ENCODE results near the gene DLX6.
A peak's percentile ranks its signal among the peaks of the same experiment; 100 is the strongest.

DLX6 gene

DNA sequence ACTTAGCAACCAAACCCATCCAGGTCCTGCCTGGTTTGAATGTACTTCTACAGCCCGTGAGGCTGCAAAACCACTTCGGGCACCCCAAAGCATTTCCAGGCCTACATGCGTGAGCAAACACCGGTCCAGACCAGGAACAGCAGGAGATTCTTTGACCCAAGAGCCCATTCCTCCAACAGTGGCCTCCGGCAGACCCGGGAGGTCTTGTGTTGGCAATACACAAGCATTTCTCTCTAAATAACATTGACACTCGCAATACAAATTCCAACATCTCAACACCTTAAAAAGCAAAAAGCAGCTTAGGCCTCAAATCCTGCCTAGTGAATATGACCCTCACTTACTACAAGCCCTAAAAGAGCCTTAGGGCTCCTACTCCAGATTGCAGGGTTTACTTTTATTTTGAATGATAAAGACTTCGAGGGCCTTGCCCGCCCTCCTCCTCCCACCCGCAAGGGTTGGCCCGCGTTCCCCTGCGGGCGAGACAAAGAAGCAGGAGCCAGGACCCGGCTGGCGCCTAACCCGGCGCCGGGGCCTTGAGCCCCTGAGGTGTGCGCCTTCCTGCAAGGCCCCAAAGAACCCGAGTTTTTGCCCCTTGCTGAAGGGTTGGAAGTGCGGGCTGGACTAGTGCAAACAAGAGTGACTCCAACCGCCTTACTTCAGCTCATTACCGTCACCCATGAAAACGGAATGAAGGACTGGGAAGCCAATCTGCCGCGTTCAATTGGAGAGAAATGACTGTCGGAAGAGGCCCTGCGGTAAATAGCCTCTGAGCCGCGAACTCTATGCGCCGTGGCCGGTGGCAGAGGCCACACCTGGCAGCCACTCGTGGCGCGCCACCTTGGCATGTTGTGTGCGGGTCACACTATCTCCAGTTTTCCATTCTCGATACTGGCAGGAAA lies 3.4 kb upstream of the DLX6 start:
- Histone ChIP-seq H3K9ac (ENCODE audit: low read depth, low read length) (peak overlapping the region; percentile 6; the same call in 1 of the 2 replicates), H3K36me3 (ENCODE audit: insufficient read depth, low read length) (no peaks in the 10 kb centered on the region), H3K9me3 (ENCODE audit: control insufficient read depth, insufficient read depth, low read length) (no peaks in the 10 kb centered on the region), H3K4me1 (ENCODE audit: insufficient read depth, low read length) (peaks cover 27% of the 10 kb centered on the region)

GRCh38 chr7:97002555-97003261 lies 2.6 kb upstream of the DLX6 start:
- no peaks in the 10 kb centered on the region for H3K9me3 ChIP-seq (ENCODE audit: control insufficient read depth, insufficient read depth, low read length)
- peaks cover 30% of the 10 kb centered on the region for H3K4me1 ChIP-seq (ENCODE audit: insufficient read depth, low read length)
- H3K36me3 ChIP-seq (ENCODE audit: insufficient read depth, low read length), result no peaks in the 10 kb centered on the region
- H3K9ac ChIP-seq (ENCODE audit: low read depth, low read length), result peak overlapping the region; percentile 6; the same call in 1 of the 2 replicates

DNA sequence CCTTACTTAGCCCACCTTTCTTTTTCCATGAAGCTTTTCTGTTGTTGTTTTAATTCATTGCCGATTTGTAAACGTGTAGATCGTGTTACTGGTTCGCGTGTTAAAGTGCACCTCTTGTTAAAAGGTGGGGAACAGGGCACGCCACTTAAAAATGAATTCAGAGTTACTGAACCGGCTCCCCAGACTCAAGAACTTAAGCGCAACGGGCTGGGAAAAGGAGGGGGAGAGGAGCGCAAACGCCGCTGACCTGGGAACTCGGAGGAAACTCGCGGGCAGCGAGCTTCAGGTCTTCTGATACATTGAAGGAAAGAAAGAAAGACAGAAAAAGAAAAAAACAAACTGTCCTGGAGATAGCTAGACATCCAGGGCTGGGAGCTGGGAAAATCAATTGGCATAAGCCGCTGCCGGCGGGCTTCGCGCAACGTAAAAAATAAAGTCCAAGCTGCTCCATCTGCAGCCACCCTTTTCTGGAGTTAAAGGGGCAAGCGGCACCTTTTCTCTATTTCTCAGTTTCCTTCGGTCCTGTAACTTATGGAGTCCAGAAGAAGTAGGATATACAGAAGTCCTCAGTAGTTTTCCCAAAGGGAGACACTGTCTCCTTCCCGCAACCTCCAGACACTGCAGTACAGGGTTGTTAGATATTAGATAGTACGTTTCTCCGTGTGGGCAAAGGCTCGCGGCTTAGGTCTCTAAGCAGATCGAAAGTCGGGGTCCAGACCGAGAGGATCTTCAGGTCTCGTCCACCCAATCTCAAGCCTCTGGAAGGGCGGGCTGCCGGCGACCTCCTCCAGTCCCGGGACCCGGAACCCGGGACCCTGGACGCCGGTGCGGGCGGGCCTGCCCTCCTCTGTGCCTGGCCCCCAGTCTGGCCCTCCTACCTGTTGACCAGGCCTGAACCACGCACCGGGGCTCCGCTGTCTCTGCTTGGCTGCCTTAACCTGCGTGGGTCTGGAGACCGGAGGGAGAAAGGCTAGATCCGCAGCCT lies 1.8 kb upstream of the DLX6 start:
- H3K36me3 ChIP-seq (ENCODE audit: insufficient read depth, low read length), result no peaks in the 10 kb centered on the region
- H3K4me1 ChIP-seq (ENCODE audit: insufficient read depth, low read length), result peaks cover 29% of the 10 kb centered on the region
- no peaks in the 10 kb centered on the region for H3K9me3 ChIP-seq (ENCODE audit: control insufficient read depth, insufficient read depth, low read length)
- no peak overlapping the region for H3K9ac ChIP-seq (ENCODE audit: low read depth, low read length)

DNA sequence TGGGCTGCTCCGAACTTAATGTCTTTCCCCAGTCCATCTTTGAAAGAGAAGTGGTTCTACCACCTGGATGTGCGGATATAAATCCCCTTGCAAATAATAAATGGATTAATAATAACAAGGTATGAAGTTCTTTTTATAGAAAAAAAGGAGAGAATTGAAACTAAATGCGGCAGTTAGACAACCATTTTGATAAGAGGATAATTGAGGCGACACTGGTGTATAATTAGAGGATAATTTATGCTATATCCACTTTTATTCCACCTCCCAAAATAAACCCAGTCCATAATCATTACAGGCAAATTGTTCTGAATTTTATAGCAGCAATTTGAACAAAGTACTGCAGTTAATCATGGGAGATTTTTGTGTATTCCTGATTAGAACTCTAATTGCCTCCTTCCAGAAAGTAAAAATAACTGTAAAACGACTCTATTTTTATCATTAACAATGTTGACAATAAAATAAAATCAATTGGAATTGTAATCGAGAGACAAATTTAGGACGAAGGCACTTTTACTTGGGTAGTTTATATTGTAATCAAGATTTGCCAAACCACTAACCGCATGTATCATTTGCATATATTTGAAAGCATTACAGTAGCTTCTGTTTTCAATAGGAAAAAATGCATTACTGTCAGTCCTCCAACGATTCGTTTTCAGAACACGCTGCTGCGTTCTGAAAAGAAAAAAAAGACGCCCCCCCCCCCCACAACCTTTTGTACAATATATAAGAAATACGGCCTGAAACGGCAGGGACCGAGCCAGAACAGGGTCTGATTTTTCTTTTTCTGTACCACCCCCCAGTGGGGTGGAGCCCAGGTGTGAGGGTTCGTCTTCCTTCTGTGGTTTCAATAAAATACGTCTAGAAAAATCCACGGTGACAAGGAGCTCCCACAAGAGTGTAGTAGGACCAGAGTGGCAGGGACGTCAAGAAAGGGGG lies 838 bp upstream of the DLX6 start:
- Histone ChIP-seq H3K9me3 (ENCODE audit: control insufficient read depth, insufficient read depth, low read length) (no peaks in the 10 kb centered on the region), H3K4me1 (ENCODE audit: insufficient read depth, low read length) (peaks cover 23% of the 10 kb centered on the region), H3K36me3 (ENCODE audit: insufficient read depth, low read length) (no peaks in the 10 kb centered on the region), H3K9ac (ENCODE audit: low read depth, low read length) (peak overlapping the region; percentile 35; the same call in 1 of the 2 replicates)

GRCh38 chr7:97006055-97006815 lies 882 bp downstream of the DLX6 start:
- Histone ChIP-seq H3K9ac (ENCODE audit: low read depth, low read length) (peak overlapping the region; percentile 44; the same call in 1 of the 2 replicates), H3K4me1 (ENCODE audit: insufficient read depth, low read length) (peaks cover 17% of the 10 kb centered on the region), H3K9me3 (ENCODE audit: control insufficient read depth, insufficient read depth, low read length) (no peaks in the 10 kb centered on the region), H3K36me3 (ENCODE audit: insufficient read depth, low read length) (no peaks in the 10 kb centered on the region)

GRCh38 chr7:97006816-97007582 lies 1.6 kb downstream of the DLX6 start:
- Histone ChIP-seq H3K4me1 (ENCODE audit: insufficient read depth, low read length) (peaks cover 11% of the 10 kb centered on the region), H3K36me3 (ENCODE audit: insufficient read depth, low read length) (no peaks in the 10 kb centered on the region), H3K9ac (ENCODE audit: low read depth, low read length) (peak overlapping the region; percentile 44; the same call in 1 of the 2 replicates), H3K9me3 (ENCODE audit: control insufficient read depth, insufficient read depth, low read length) (no peaks in the 10 kb centered on the region)

DNA sequence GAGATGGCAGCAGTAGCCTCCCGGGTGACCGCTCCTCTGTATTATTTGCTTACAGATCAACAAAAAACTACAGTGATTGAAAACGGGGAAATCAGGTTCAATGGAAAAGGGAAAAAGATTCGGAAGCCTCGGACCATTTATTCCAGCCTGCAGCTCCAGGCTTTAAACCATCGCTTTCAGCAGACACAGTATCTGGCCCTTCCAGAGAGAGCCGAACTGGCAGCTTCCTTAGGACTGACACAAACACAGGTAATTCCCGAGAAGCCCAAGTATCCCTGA lies 2.2 kb downstream of the DLX6 start:
- Histone ChIP-seq H3K4me1 (ENCODE audit: insufficient read depth, low read length) (peaks cover 8% of the 10 kb centered on the region; the same call in 1 of the 2 replicates), H3K36me3 (ENCODE audit: insufficient read depth, low read length) (no peaks in the 10 kb centered on the region), H3K9ac (ENCODE audit: low read depth, low read length) (no peak overlapping the region), H3K9me3 (ENCODE audit: control insufficient read depth, insufficient read depth, low read length) (no peaks in the 10 kb centered on the region)

DNA sequence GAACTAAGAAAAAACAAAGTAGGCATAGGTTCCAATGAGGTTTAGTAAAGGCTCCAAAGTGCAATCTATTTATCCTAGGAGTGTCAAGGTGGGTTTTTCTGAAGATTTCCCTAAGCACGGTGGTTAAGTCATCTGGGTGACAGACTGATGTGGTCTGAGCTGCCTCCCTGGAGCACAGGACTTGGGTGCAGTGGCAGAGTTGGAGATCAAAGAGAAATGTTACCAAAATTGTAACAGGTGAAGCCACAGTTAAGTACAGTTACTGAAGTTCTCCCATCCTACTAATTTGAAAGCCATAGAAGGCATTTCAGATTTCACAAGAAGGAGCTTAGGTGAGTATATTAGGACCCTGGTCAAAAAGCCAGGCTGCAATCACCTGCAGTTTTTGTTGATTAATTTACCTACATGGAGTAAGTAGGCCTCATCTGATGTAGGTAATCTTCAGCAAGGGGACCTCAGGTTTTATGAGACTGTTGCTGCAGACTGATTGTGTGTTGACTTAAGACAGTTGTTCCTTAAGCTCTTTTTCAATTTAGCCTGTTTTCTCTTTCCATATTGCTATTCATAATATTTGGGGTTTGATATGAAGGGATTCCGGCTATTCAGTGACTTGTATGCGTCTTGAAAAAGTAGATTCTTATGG lies 3.0 kb downstream of the DLX6 start:
- Histone ChIP-seq H3K9me3 (ENCODE audit: control insufficient read depth, insufficient read depth, low read length) (no peaks in the 10 kb centered on the region), H3K9ac (ENCODE audit: low read depth, low read length) (no peak overlapping the region), H3K36me3 (ENCODE audit: insufficient read depth, low read length) (no peaks in the 10 kb centered on the region), H3K4me1 (ENCODE audit: insufficient read depth, low read length) (peaks cover 3% of the 10 kb centered on the region; the same call in 1 of the 2 replicates)

GRCh38 chr7:97009753-97010732 lies 4.7 kb downstream of the DLX6 start:
- Histone ChIP-seq H3K9ac (ENCODE audit: low read depth, low read length) (no peak overlapping the region), H3K36me3 (ENCODE audit: insufficient read depth, low read length) (no peaks in the 10 kb centered on the region), H3K9me3 (ENCODE audit: control insufficient read depth, insufficient read depth, low read length) (no peaks in the 10 kb centered on the region), H3K4me1 (ENCODE audit: insufficient read depth, low read length) (peaks cover 3% of the 10 kb centered on the region; the same call in 1 of the 2 replicates)

- peaks cover 3% of the 10 kb centered on the region; the same call in 1 of the 2 replicates for H3K4me1 ChIP-seq (ENCODE audit: insufficient read depth, low read length)
- H3K36me3 ChIP-seq (ENCODE audit: insufficient read depth, low read length), result no peaks in the 10 kb centered on the region
- H3K9me3 ChIP-seq (ENCODE audit: control insufficient read depth, insufficient read depth, low read length), result no peaks in the 10 kb centered on the region
- H3K9ac ChIP-seq (ENCODE audit: low read depth, low read length), result no peak overlapping the region
These were observed 5.8 kb downstream of the DLX6 start for GRCh38 chr7:97011104-97011503.
